ENCODE data around the gene ELOVL1. TPM values are rescaled to one million over a fixed set of nuclear protein-coding genes. Genes with fewer than 3 reads are reported as not detected.
"Not testable (repeated sequence)": the region's sequence is repeated elsewhere in the genome, so short reads cannot be mapped to it uniquely, and the experiment has no call there.

ELOVL1 gene
- total RNA-seq, 1 experiment from 2014 or later, result 128 TPM

- no peaks in the 10 kb centered on the region for H3K4me1 ChIP-seq (ENCODE audit: insufficient read depth, low read length)
- no peaks in the 10 kb centered on the region for H3F3A ChIP-seq (ENCODE audit: low read length, unreplicated experiment)
- peaks cover 14% of the 10 kb centered on the region; the same call in 1 of the 2 replicates for H3K36me3 ChIP-seq (ENCODE audit: low read depth, low read length)
- CTCF ChIA-PET, result interaction anchor here (0.5 to 1.2 kb wide), 10 partner anchors 31 to 341 kb away, joined by 3 to 23 read pairs (median 4); partner anchors contain the start of gene ELOVL1
- intact Hi-C loops (cut with micrococcal nuclease), result loop anchor here (1.0 kb wide), 1 partner anchor 187 kb away; no protein-coding TSS in a partner anchor
- H3K9ac ChIP-seq (ENCODE audit: low read length), result no peak overlapping the region
- no peaks in the 10 kb centered on the region for H3K9me2 ChIP-seq (replicated peaks; ENCODE audit: low read length)
- H3K4me2 ChIP-seq (ENCODE audit: low read length), result no peak overlapping the region
- H3K4me3 ChIP-seq (ENCODE audit: low read length), result no peak overlapping the region
- no peak overlapping the region for H2AFZ ChIP-seq (ENCODE audit: low read length)
- BruUV-seq (replicated peaks), result no TSS peak
- no peaks in the 10 kb centered on the region for H4K20me1 ChIP-seq (ENCODE audit: low read length)
- peak; percentile 83 for TF ChIP-seq CTCF (conservative IDR thresholded peaks at IDR 0.05; ENCODE audit: low read depth, low read length)
- no peak for TF ChIP-seq EZH2 (IDR thresholded peaks at IDR 0.05; ENCODE audit: low read length, unreplicated experiment)
- ATAC-seq (peak; percentile 93), DNase-seq (peak; percentile 75)
- POLR2A ChIA-PET (ENCODE audit: unreplicated experiment), result interaction anchor here (0.5 kb wide), 1 partner anchor 78 kb away, joined by 3 read pairs; no protein-coding TSS in a partner anchor
- H3K27ac ChIP-seq (ENCODE audit: low read length), result no peak overlapping the region
- no peaks in the 10 kb centered on the region for H3K79me2 ChIP-seq (ENCODE audit: low read length)
- no peaks in the 10 kb centered on the region for H3K27me3 ChIP-seq (ENCODE audit: low read length)
- H3K9me3 ChIP-seq (ENCODE audit: low read length), result no peaks in the 10 kb centered on the region
These were observed 46.9 kb upstream of the ELOVL1 start for GRCh38 chr1:43414634-43415223.

DNA sequence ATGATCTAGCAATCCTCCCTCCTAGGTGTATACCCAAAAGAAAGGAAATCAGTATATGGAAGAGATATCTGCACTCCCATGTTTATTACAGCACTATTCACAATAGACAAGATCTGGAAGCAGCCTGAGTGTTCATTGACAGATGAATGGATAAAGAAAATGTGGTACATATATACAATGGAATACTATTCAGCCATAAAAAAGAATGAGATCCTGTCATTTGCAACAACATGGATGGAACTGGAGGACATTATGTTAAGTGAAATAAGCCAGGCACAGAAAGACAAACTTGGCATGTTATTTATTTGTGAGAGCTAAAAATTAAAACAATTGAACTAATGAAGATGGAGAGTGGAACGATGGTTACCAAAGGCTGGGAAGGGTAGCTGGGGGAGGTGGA, 45.6 kb upstream of the ELOVL1 start:
- H3K27me3 ChIP-seq (ENCODE audit: low read length); POLR2A ChIA-PET (ENCODE audit: unreplicated experiment); ATAC-seq; H3K9me2 ChIP-seq (replicated peaks; ENCODE audit: low read length); DNase-seq; H3K9ac ChIP-seq (ENCODE audit: low read length); BruUV-seq (replicated peaks); H3K79me2 ChIP-seq (ENCODE audit: low read length); H4K20me1 ChIP-seq (ENCODE audit: low read length); H3K9me3 ChIP-seq (ENCODE audit: low read length); H3K4me3 ChIP-seq (ENCODE audit: low read length); H2AFZ ChIP-seq (ENCODE audit: low read length); intact Hi-C loops (cut with micrococcal nuclease); H3F3A ChIP-seq (ENCODE audit: low read length, unreplicated experiment); CTCF ChIA-PET; H3K4me2 ChIP-seq (ENCODE audit: low read length); H3K4me1 ChIP-seq (ENCODE audit: insufficient read depth, low read length); H3K27ac ChIP-seq (ENCODE audit: low read length): not testable (repeated sequence)
- peaks cover 19% of the 10 kb centered on the region for H3K36me3 ChIP-seq (ENCODE audit: low read depth, low read length)

DNA sequence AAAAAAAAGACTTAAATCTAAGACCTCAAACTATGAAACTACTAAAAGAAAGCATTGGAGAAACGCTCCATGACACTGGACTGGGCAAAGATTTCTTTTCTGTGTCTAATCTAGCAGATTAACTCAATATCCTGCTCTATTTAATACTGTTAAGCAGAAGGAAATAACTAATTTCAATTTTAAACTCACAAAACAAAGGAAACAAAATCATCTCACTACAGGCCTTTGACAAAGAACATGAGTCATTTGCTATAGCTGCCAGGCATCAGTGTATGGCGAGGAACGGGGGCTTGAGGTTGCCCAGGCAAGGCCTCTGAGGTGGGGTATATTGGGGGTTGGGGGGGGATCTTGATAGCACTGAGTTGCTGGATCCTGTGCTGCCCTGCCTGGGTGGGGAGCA, 42.8 kb upstream of the ELOVL1 start:
- no peak for TF ChIP-seq CTCF (conservative IDR thresholded peaks at IDR 0.05; ENCODE audit: low read depth, low read length)
- no peak for TF ChIP-seq EZH2phosphoT487 (IDR thresholded peaks at IDR 0.05; ENCODE audit: borderline replicate concordance, low read length)
- no peak for TF ChIP-seq EZH2 (IDR thresholded peaks at IDR 0.05; ENCODE audit: low read length, unreplicated experiment)
- intact Hi-C loops (cut with micrococcal nuclease), result no loop called here
- ChIA-PET CTCF (no interaction called here), POLR2A (ENCODE audit: unreplicated experiment) (no interaction called here)
- Histone ChIP-seq H4K20me1 (ENCODE audit: low read length) (no peaks in the 10 kb centered on the region), H3K27ac (ENCODE audit: low read length) (no peak overlapping the region), H3K4me1 (ENCODE audit: insufficient read depth, low read length) (no peaks in the 10 kb centered on the region), H3K4me3 (ENCODE audit: low read length) (no peak overlapping the region), H3K9ac (ENCODE audit: low read length) (no peak overlapping the region), H3K36me3 (ENCODE audit: low read depth, low read length) (peaks cover 32% of the 10 kb centered on the region), H3K27me3 (ENCODE audit: low read length) (no peaks in the 10 kb centered on the region), H2AFZ (ENCODE audit: low read length) (no peak overlapping the region), H3K9me3 (ENCODE audit: low read length) (no peaks in the 10 kb centered on the region), H3K79me2 (ENCODE audit: low read length) (no peaks in the 10 kb centered on the region), H3F3A (ENCODE audit: low read length, unreplicated experiment) (no peaks in the 10 kb centered on the region), H3K9me2 (replicated peaks; ENCODE audit: low read length) (no peaks in the 10 kb centered on the region), H3K4me2 (ENCODE audit: low read length) (no peak overlapping the region)
- no peak for DNase-seq
- ATAC-seq, result no peak
- BruUV-seq (replicated peaks), result no TSS peak
